OCI-LY1 (cell line): ENCODE data around the gene BDH1.

Source experiments
- H2AFZ ChIP-seq: fragments of 200-600 bp; sonication (generic), shearing (Covaris generic); 2 replicates; pipeline ENCODE4 v1.6.0; 2014; ENCODE audit warnings: antibody characterized with exemption, mild to moderate bottlenecking, low read length
- H3F3A ChIP-seq: fragments of 200-600 bp; sonication (generic), shearing (Covaris generic); 2 replicates; pipeline ENCODE4 v1.6.0; 2014; ENCODE audit warnings: mild to moderate bottlenecking, antibody characterized with exemption, low read length, moderate library complexity; ENCODE audit not compliant: insufficient read depth
- H3K27ac ChIP-seq: fragments of 200-600 bp; sonication (generic); 2 replicates; pipeline ENCODE4 v1.5.1; 2014; ENCODE audit warnings: low read length, mixed run types, mild to moderate bottlenecking, low read depth; ENCODE audit not compliant: poor library complexity, severe bottlenecking
- H3K27me3 ChIP-seq: fragments of 200-600 bp; sonication (generic); 2 replicates; pipeline ENCODE4 v1.6.0; 2014; ENCODE audit warnings: antibody characterized with exemption, mild to moderate bottlenecking, low read length, moderate library complexity; ENCODE audit not compliant: insufficient read depth
- H3K36me3 ChIP-seq: fragments of 200-600 bp; sonication (generic); 2 replicates; pipeline ENCODE4 v1.6.1; 2014; ENCODE audit warnings: mild to moderate bottlenecking, antibody characterized with exemption, low read length, moderate library complexity, mixed read lengths; ENCODE audit not compliant: insufficient read depth
- H3K4me1 ChIP-seq: fragments of 200-600 bp; sonication (generic); 2 replicates; pipeline ENCODE4 v1.5.1; 2014; ENCODE audit warnings: mild to moderate bottlenecking, low read length, moderate library complexity; ENCODE audit not compliant: insufficient read depth, severe bottlenecking
- H3K4me2 ChIP-seq: fragments of 200-600 bp; sonication (generic), shearing (Covaris generic); 2 replicates; pipeline ENCODE4 v1.6.1; 2014; ENCODE audit warnings: low read length
- H3K4me3 ChIP-seq: fragments of 200-600 bp; sonication (generic); 2 replicates; pipeline ENCODE4 v1.5.1; 2014; ENCODE audit warnings: low read length, low read depth, mild to moderate bottlenecking, mixed read lengths; ENCODE audit not compliant: poor library complexity, severe bottlenecking
- H3K79me2 ChIP-seq: fragments of 200-600 bp; shearing (Covaris generic); 2 replicates; pipeline ENCODE4 v1.6.1; 2016; ENCODE audit warnings: mixed run types, low read length, mixed read lengths; ENCODE audit not compliant: insufficient read depth
- H3K9ac ChIP-seq: fragments of 200-600 bp; sonication (generic), shearing (Covaris generic); 2 replicates; pipeline ENCODE4 v1.6.1; 2014; ENCODE audit warnings: mild to moderate bottlenecking, low read length, mixed read lengths
- H3K9me2 ChIP-seq: fragments of 200-600 bp; sonication (generic), shearing (Covaris generic); 2 replicates; pipeline ENCODE4 v1.6.1; 2014; ENCODE audit warnings: low read depth, mild to moderate bottlenecking, low read length, mixed read lengths
- H3K9me3 ChIP-seq: fragments of 200-600 bp; shearing (Covaris generic); 2 replicates; pipeline ENCODE4 v1.6.1; 2014; ENCODE audit warnings: low read length, mixed read lengths
- H4K20me1 ChIP-seq: fragments of 200-600 bp; sonication (generic), shearing (Covaris generic); 2 replicates; pipeline ENCODE4 v1.6.0; 2016; ENCODE audit warnings: mild to moderate bottlenecking, low read length; ENCODE audit not compliant: insufficient read depth
- EZH2 ChIP-seq: fragments of 200-600 bp; sonication (generic), shearing (Covaris generic); IDR thresholded peaks from 2 replicates; pipeline ENCODE4 v1.8.0; 2017; ENCODE audit warnings: borderline replicate concordance, mixed run types, mild to moderate bottlenecking, antibody characterized with exemption, low read length, moderate library complexity, mixed read lengths
- TF ChIP-seq, protein P1 (sequence below): fragments of 200-600 bp; sonication (generic), shearing (Covaris generic); IDR thresholded peaks from 2 replicates; pipeline ENCODE4 v1.5.1; 2017; ENCODE audit warnings: mild to moderate bottlenecking, antibody characterized with exemption, low read length, moderate library complexity, mixed read lengths

Gene BDH1

GRCh38 chr3:197511130-197511529 lies 44.6 kb downstream of the BDH1 start:
- Histone ChIP-seq H3K4me3 (no peak overlapping the region), H3K27me3 (no peaks in the 10 kb centered on the region), H3F3A (no peaks in the 10 kb centered on the region), H4K20me1 (no peaks in the 10 kb centered on the region), H3K9ac (no peak overlapping the region), H3K27ac (no peak overlapping the region), H3K9me2 (no peaks in the 10 kb centered on the region), H3K9me3 (no peaks in the 10 kb centered on the region), H3K36me3 (peaks cover 39% of the 10 kb centered on the region), H2AFZ (no peak overlapping the region), H3K4me1 (peaks cover 8% of the 10 kb centered on the region), H3K4me2 (no peak overlapping the region), H3K79me2 (no peaks in the 10 kb centered on the region)
- no peak for TF ChIP-seq EZH2
- TF ChIP-seq, protein P1, sequence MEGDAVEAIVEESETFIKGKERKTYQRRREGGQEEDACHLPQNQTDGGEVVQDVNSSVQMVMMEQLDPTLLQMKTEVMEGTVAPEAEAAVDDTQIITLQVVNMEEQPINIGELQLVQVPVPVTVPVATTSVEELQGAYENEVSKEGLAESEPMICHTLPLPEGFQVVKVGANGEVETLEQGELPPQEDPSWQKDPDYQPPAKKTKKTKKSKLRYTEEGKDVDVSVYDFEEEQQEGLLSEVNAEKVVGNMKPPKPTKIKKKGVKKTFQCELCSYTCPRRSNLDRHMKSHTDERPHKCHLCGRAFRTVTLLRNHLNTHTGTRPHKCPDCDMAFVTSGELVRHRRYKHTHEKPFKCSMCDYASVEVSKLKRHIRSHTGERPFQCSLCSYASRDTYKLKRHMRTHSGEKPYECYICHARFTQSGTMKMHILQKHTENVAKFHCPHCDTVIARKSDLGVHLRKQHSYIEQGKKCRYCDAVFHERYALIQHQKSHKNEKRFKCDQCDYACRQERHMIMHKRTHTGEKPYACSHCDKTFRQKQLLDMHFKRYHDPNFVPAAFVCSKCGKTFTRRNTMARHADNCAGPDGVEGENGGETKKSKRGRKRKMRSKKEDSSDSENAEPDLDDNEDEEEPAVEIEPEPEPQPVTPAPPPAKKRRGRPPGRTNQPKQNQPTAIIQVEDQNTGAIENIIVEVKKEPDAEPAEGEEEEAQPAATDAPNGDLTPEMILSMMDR = no peak

GRCh38 chr3:197510642-197511018 lies 45.1 kb downstream of the BDH1 start:
- Histone ChIP-seq H3K36me3 (peaks cover 39% of the 10 kb centered on the region), H3K9me2 (no peaks in the 10 kb centered on the region), H2AFZ (no peak overlapping the region), H3K79me2 (no peaks in the 10 kb centered on the region), H3K4me2 (no peak overlapping the region), H3K4me3 (no peak overlapping the region), H3K9ac (no peak overlapping the region), H3K27ac (no peak overlapping the region), H3K4me1 (peaks cover 8% of the 10 kb centered on the region), H3K9me3 (no peaks in the 10 kb centered on the region), H3K27me3 (no peaks in the 10 kb centered on the region), H4K20me1 (no peaks in the 10 kb centered on the region), H3F3A (no peaks in the 10 kb centered on the region)
- TF ChIP-seq EZH2 = no peak
- TF ChIP-seq, protein P1 = no peak

GRCh38 chr3:197508924-197509775 lies 46.6 kb downstream of the BDH1 start:
- Histone ChIP-seq H3K9ac (no peak overlapping the region), H3K4me1 (peaks cover 8% of the 10 kb centered on the region), H4K20me1 (no peaks in the 10 kb centered on the region), H3K9me2 (no peaks in the 10 kb centered on the region), H3F3A (no peaks in the 10 kb centered on the region), H3K9me3 (no peaks in the 10 kb centered on the region), H3K27me3 (no peaks in the 10 kb centered on the region), H3K36me3 (peaks cover 25% of the 10 kb centered on the region), H2AFZ (no peak overlapping the region), H3K79me2 (no peaks in the 10 kb centered on the region), H3K27ac (no peak overlapping the region), H3K4me2 (no peak overlapping the region), H3K4me3 (no peak overlapping the region)
- TF ChIP-seq EZH2 = no peak
- TF ChIP-seq, protein P1 = no peak
